ENCODE measurements around the gene PPP1R14D.

GRCh38 chr15:40812721-40813425 lies 15.6 kb downstream of the PPP1R14D start:
- TF ChIP-seq EZH2 (IDR thresholded peaks at IDR 0.05): no peak
- no peak for TF ChIP-seq FOSL1 (IDR thresholded peaks at IDR 0.05; ENCODE audit: low read depth)
- TF ChIP-seq MAX (IDR thresholded peaks at IDR 0.05): no peak
- no peak for TF ChIP-seq CTCF (IDR thresholded peaks at IDR 0.05 in 2 of 3, conservative IDR thresholded peaks at IDR 0.05 in 1 of 3; ENCODE audit: borderline replicate concordance in 1 of 3, insufficient read depth in 1 of 3, low read depth in 2 of 3, low read length in 2 of 3)
- no peak for TF ChIP-seq POLR2AphosphoS5 (IDR thresholded peaks at IDR 0.05; ENCODE audit: low read depth, low read length)
- TF ChIP-seq ZNF274 (IDR thresholded peaks at IDR 0.05; ENCODE audit: low read depth, low read length): no peak
- TF ChIP-seq JUND (IDR thresholded peaks at IDR 0.05): no peak
- TF ChIP-seq CEBPB (IDR thresholded peaks at IDR 0.05; ENCODE audit: low read depth): no peak
- no peak for TF ChIP-seq SP1 (IDR thresholded peaks at IDR 0.05; ENCODE audit: low read depth)
- no peak for TF ChIP-seq POLR2A (IDR thresholded peaks at IDR 0.05; ENCODE audit: borderline replicate concordance, extremely low read depth, insufficient read depth, insufficient read length)

All from HCT116 (cell line).